ENCODE measurements around the gene ABCC1.

DNA sequence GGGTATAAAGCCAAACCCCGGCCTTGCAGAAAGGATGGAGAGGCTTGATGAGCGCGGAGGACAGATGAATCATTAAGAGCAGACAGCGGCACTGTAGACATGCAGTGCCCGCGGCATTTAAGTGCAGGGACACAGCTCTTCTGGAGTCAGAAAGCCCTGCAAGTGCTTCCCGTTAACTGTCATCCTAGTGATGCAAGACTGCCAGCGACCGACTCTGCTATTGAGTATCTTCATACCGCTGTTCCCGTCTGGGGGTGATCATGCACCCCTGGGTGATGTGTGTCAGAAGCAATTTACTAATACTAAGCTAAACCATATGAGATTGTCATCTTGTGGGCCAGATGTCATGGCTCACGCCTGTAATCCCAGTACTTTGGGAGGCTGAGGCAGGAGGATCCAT, 172.8 kb downstream of the ABCC1 start:
- TF ChIP-seq, protein P1, sequence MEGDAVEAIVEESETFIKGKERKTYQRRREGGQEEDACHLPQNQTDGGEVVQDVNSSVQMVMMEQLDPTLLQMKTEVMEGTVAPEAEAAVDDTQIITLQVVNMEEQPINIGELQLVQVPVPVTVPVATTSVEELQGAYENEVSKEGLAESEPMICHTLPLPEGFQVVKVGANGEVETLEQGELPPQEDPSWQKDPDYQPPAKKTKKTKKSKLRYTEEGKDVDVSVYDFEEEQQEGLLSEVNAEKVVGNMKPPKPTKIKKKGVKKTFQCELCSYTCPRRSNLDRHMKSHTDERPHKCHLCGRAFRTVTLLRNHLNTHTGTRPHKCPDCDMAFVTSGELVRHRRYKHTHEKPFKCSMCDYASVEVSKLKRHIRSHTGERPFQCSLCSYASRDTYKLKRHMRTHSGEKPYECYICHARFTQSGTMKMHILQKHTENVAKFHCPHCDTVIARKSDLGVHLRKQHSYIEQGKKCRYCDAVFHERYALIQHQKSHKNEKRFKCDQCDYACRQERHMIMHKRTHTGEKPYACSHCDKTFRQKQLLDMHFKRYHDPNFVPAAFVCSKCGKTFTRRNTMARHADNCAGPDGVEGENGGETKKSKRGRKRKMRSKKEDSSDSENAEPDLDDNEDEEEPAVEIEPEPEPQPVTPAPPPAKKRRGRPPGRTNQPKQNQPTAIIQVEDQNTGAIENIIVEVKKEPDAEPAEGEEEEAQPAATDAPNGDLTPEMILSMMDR (IDR thresholded peaks at IDR 0.05; ENCODE audit: poor library complexity, severe bottlenecking) = no peak
- TF ChIP-seq SMC3 (conservative IDR thresholded peaks at IDR 0.05; ENCODE audit: poor library complexity) (no peak), RAD21 (conservative IDR thresholded peaks at IDR 0.05) (no peak)
